K562 (cell line): ENCODE data around the gene LAIR2. TPM values are rescaled to one million over a fixed set of nuclear protein-coding genes. Genes with fewer than 3 reads are reported as not detected.

ENCODE experiments used
- ATAC-seq: fragments of 200-7000 bp; cut with Tn5 transposase; 3 replicates; pipeline ENCODE4 v1.9.1; 2020; ENCODE audit warnings: moderate library complexity
- BruUV-seq: library from RNA; stranded (reverse); fragments of 400-500 nt; replicated peaks from 2 replicates; lab custom pipeline; 2021; lab: Mats Ljungman, UMichigan
- CTCF ChIA-PET: fragments of 300-600 bp; formaldehyde crosslinking; extraction: SDS; loops from one replicate; lab custom pipeline; 2021; ENCODE audit warnings: low intra/inter-chr PET ratio; lab: Yijun Ruan, JAX
- POLR2A ChIA-PET: fragments of 300-600, 350-650 bp; sonication (Branson Sonifier 250); formaldehyde crosslinking; extraction: SDS; loops from one replicate; lab custom pipeline; 2021; ENCODE audit warnings: antibody characterized with exemption, inconsistent platforms; lab: Yijun Ruan, JAX
- DNase-seq, 4 experiments: peaks; one replicate each; pipeline versions ENCODE4 v3.0.0 to v3.0.0-alpha.2; 2011 to 2018; ENCODE audit warnings: low spot score in 3 of 4, mixed read lengths in 3 of 4; ENCODE audit errors: extremely low read depth in 1 of 4
- FAIRE-seq: peaks from 2 replicates; lab custom pipeline; 2011; peaks lifted over from hg19 to GRCh38; lab: Jason Lieb, UNC
- H2AFZ ChIP-seq: 2 replicates; pipeline ENCODE4 v1.6.0; 2011; ENCODE audit warnings: low read depth, low read length, control low read depth, inconsistent platforms
- H3K27ac ChIP-seq: fragments of 200-600 bp; 3 replicates; pipeline ENCODE4 v1.8.0; 2011; ENCODE audit warnings: low read depth, mild to moderate bottlenecking, control low read depth, inconsistent platforms, low read length, moderate library complexity, mixed read lengths; ENCODE audit errors: extremely low read depth
- H3K27me3 ChIP-seq, 2 experiments: fragments of 300-600 bp in 1 of 2; 2 replicates in 1 of 2; 3 replicates in 1 of 2; pipeline versions ENCODE4 v1.6.0 to v1.8.0; 2011; ENCODE audit warnings: inconsistent platforms in 2 of 2, low read length in 2 of 2, mild to moderate bottlenecking in 1 of 2, mixed read lengths in 1 of 2, moderate library complexity in 1 of 2; ENCODE audit not compliant: control insufficient read depth in 2 of 2, insufficient read depth in 2 of 2
- H3K36me3 ChIP-seq: fragments of 300-600 bp; 3 replicates; pipeline ENCODE4 v1.8.0; 2011; ENCODE audit warnings: mild to moderate bottlenecking, low read length, inconsistent platforms; ENCODE audit not compliant: control insufficient read depth, insufficient read depth
- H3K4me1 ChIP-seq, 2 experiments: fragments of 200-600 bp in 1 of 2; replicated peaks in 1 of 2; 2 replicates in 1 of 2; 3 replicates in 1 of 2; pipeline versions ENCODE4 v1.5.1 to v1.8.0; 2011; ENCODE audit warnings: inconsistent platforms in 2 of 2, low read length in 2 of 2, mild to moderate bottlenecking in 1 of 2, mixed read lengths in 1 of 2, moderate library complexity in 1 of 2; ENCODE audit not compliant: control insufficient read depth in 2 of 2, insufficient read depth in 2 of 2
- H3K4me2 ChIP-seq: 2 replicates; pipeline ENCODE4 v1.6.1; 2011; ENCODE audit warnings: low read length, control low read depth, inconsistent platforms, mixed read lengths; ENCODE audit not compliant: insufficient read depth
- H3K4me3 ChIP-seq: fragments of 200-600 bp; sonication (generic), shearing (Covaris generic); 2 replicates; pipeline ENCODE4 v1.5.1; 2016; ENCODE audit warnings: control low read depth, inconsistent platforms
- H3K79me2 ChIP-seq: fragments of 200-600 bp; 3 replicates; pipeline ENCODE4 v1.8.0; 2011; ENCODE audit warnings: low read length, inconsistent platforms; ENCODE audit not compliant: control insufficient read depth, insufficient read depth
- H3K9ac ChIP-seq, 2 experiments: 2 replicates each; pipeline versions ENCODE4 v1.6.0 to v1.6.1; 2011; ENCODE audit warnings: low read depth in 2 of 2, low read length in 2 of 2, control low read depth in 1 of 2, inconsistent platforms in 1 of 2, mild to moderate bottlenecking in 1 of 2, mixed read lengths in 1 of 2; ENCODE audit not compliant: insufficient read depth in 1 of 2
- H3K9me1 ChIP-seq: one replicate; pipeline ENCODE4 v1.6.0; 2011; ENCODE audit warnings: inconsistent platforms, mild to moderate bottlenecking, low read length, moderate library complexity; ENCODE audit not compliant: control insufficient read depth, insufficient read depth
- H3K9me3 ChIP-seq: replicated peaks from 2 replicates; pipeline ENCODE4 v1.5.1; 2011; ENCODE audit warnings: low read depth, low read length, inconsistent platforms; ENCODE audit not compliant: control insufficient read depth, insufficient read depth
- H4K20me1 ChIP-seq: replicated peaks from 2 replicates; pipeline ENCODE4 v1.6.1; 2011; ENCODE audit warnings: low read length, inconsistent platforms, mixed read lengths; ENCODE audit not compliant: control insufficient read depth, insufficient read depth
- BMI1 ChIP-seq: fragments of 150-350 bp; IDR thresholded peaks from 2 replicates; pipeline ENCODE4 v1.6.1; 2014; ENCODE audit warnings: low read length
- POLR2B ChIP-seq: fragments of 450-650 bp; IDR thresholded peaks from 2 replicates; pipeline ENCODE4 v1.6.1; 2018; ENCODE audit warnings: low read depth; ENCODE audit not compliant: partially characterized antibody
- UBTF ChIP-seq, 2 experiments: IDR thresholded peaks; 2 replicates each; pipeline ENCODE4 v1.6.1; 2012; ENCODE audit warnings: improper control_type of control experiment in 2 of 2, low read depth in 2 of 2, low read length in 2 of 2, borderline replicate concordance in 1 of 2
- ZKSCAN3 ChIP-seq: fragments of 250-450 bp; sonication (Bioruptor Pico); IDR thresholded peaks from 2 replicates; pipeline ENCODE4 v1.4.0; 2020
- ZNF12 ChIP-seq: sonication (generic); formaldehyde crosslinking; IDR thresholded peaks from 2 replicates; pipeline ENCODE4 v1.4.0; 2020; ENCODE audit warnings: mild to moderate bottlenecking, missing genetic modification reagents
- ZNF764 ChIP-seq: fragments of 250-450 bp; sonication (Bioruptor Pico); IDR thresholded peaks from 2 replicates; pipeline ENCODE4 v1.4.0; 2020; ENCODE audit warnings: low read depth, mild to moderate bottlenecking, moderate library complexity
- WGBS: fragments of 100-300 bp; shearing (Covaris generic); methylation state at CpG from one replicate; pipeline ENCODE4 v1.1.6; 2016; ENCODE audit warnings: low coverage, mixed read lengths; ENCODE audit not compliant: insufficient coverage; ENCODE audit errors: missing lambda C conversion rate; 5-methylcytosine and 5-hydroxymethylcytosine counted together
- in situ Hi-C: fragments of 300-500 bp; cut with MboI; formaldehyde crosslinking; loops from 4 replicates; pipeline ENCODE4 v1.15.0; 2018; ENCODE audit warnings: inconsistent platforms, mixed read lengths
- intact Hi-C: fragments of 100-400 bp; cut with micrococcal nuclease; formaldehyde crosslinking; loops from 2 replicates; pipeline ENCODE4 v1.14.2; 2022
- polyA plus RNA-seq, 8 experiments: library from polyadenylated mRNA; depleted of rRNA in 4 of 8; stranded (reverse) in 5 of 8; unstranded in 3 of 8; fragments of >200 nt; fragmentation: Nextera tagmentation in 2 of 8; fragmentation: Illumina TruSeq in 1 of 8; extraction: Ambion mirVana in 2 of 8; extraction: Trizol in 1 of 8; gene quantifications; 2 replicates each; pipeline versions ENCODE4 v1.2.1 to v1.2.3, GENCODE V29; 2011 to 2014; ENCODE audit warnings: inconsistent platforms in 1 of 8, missing spikeins in 1 of 8
- total RNA-seq, 7 experiments: library from RNA; depleted of rRNA in 6 of 7; stranded (reverse); fragments of >200 nt in 6 of 7; fragmentation: Illumina TruSeq in 2 of 7; extraction: Trizol in 2 of 7; gene quantifications; 2 replicates each; pipeline versions ENCODE4 v1.2.1 to v1.2.3, GENCODE V29; 2011 to 2021; ENCODE audit warnings: low replicate concordance in 1 of 7

Gene LAIR2
- total and polyA plus RNA-seq, 9 of the 15 experiments (the other 6 are each of a cell fraction or from before 2014, with no cell fraction given): not detected

DNA sequence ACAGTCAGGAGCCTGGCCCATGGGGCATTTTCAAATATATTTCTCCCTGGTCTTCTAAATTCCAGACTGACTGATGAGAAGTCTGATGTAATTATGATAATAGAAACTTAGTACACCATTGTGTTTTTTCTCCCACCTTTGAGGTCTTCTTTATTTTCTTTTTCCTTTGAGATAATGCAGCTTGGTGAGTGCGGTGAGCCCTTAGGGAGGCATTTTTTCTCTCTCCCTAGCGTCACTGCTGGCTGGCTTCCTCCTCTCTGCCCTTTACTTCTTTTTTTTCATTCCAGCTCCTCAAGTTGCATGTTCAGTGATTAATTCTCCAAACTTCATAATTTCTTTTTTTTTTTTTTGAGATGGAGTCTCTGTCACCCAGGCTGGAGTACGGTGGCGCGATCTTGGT, 16.8 kb upstream of the LAIR2 start:
- no peaks in the 10 kb centered on the region for H3K36me3 ChIP-seq
- no peak for ATAC-seq
- H3K4me1 ChIP-seq: no peaks in the 10 kb centered on the region; a peak in 1 of 5 replicates
- 37% methylated on average over 5 of the region's 5 CpGs for WGBS
- H3K4me3 ChIP-seq: no peak overlapping the region
- H3K9me3 ChIP-seq: no peaks in the 10 kb centered on the region
- no TSS peak for BruUV-seq
- no peak overlapping the region for H3K27ac ChIP-seq
- no peaks in the 10 kb centered on the region for H3K9me1 ChIP-seq
- no peak for DNase-seq
- POLR2A ChIA-PET: interaction anchor here (0.6 to 0.9 kb wide), 3 partner anchors 12 to 905 kb away, joined by 3 to 4 read pairs (median 3); no protein-coding TSS in a partner anchor
- H3K4me2 ChIP-seq: no peak overlapping the region
- H2AFZ ChIP-seq: no peak overlapping the region
- no peaks in the 10 kb centered on the region for H3K79me2 ChIP-seq
- no peaks in the 10 kb centered on the region; the same call in none of the 2 replicates for H4K20me1 ChIP-seq
- FAIRE-seq: no peak
- intact Hi-C loops: no loop called here
- CTCF ChIA-PET: no interaction called here
- H3K9ac ChIP-seq: no peak overlapping the region
- TF ChIP-seq ZNF764: no peak
- no peak for TF ChIP-seq POLR2B
- TF ChIP-seq UBTF (IDR thresholded peaks at IDR 0.05; ENCODE audit: borderline replicate concordance in 1 of 2, low read depth in 2 of 2, low read length in 2 of 2): no peak
- TF ChIP-seq BMI1: no peak
- no peak for TF ChIP-seq ZNF12
- TF ChIP-seq ZKSCAN3 (CRISPR knock-in tag): no peak
- peaks cover 18 to 20% of the 10 kb centered on the region in 2 experiments; a peak in 3 of 5 replicates for H3K27me3 ChIP-seq
- in situ Hi-C loops: loop anchor here (10.0 kb wide), 1 partner anchor 189 kb away; no protein-coding TSS in a partner anchor
